Adrenal gland (tissue), 12 donors: Measurements from ENCODE around the gene C1orf216. TPM values are rescaled to one million over a fixed set of nuclear protein-coding genes. Genes with fewer than 3 reads are reported as not detected.

Experiments used
- DNase-seq, 7 donors: peaks; one replicate each; pipeline ENCODE4 v3.0.0-alpha.2; 2019 to 2020
- H3K27ac ChIP-seq, 5 donors: fragments of 200-600 bp; sonication (generic) in 4 of 5; 1 replicate in 3 of 5; 2 replicates in 2 of 5; pipeline versions ENCODE4 v1.5.1 to v1.8.0; 2016 to 2020; ENCODE audit warnings: mild to moderate bottlenecking in 1 of 5
- H3K27me3 ChIP-seq: fragments of 200-600 bp; 2 replicates; pipeline ENCODE4 v1.8.0; 2021
- H3K36me3 ChIP-seq, 2 donors: fragments of 200-600 bp; replicated peaks in 1 of 2; 1 replicate in 1 of 2; 2 replicates in 1 of 2; pipeline versions ENCODE4 v1.5.1 to v1.8.0; 2018 to 2022
- H3K4me1 ChIP-seq, 2 donors: fragments of 200-600 bp; replicated peaks in 1 of 2; 1 replicate in 1 of 2; 2 replicates in 1 of 2; pipeline versions ENCODE4 v1.5.1 to v1.8.0; 2018 to 2021
- H3K4me3 ChIP-seq, 4 donors: fragments of 200-600 bp; sonication (generic) in 3 of 4; one replicate each; pipeline ENCODE4 v1.5.1; 2016 to 2018
- H3K9me3 ChIP-seq, 3 donors: fragments of 200-600 bp; sonication (generic) in 1 of 3; replicated peaks in 1 of 3; 1 replicate in 2 of 3; 2 replicates in 1 of 3; pipeline versions ENCODE4 v1.5.1 to v1.8.0; 2016 to 2021
- CTCF ChIP-seq, 6 experiments: fragments of 450-650 bp in 4 of 6; fragments of 200-600 bp in 2 of 6; sonication (generic) in 1 of 6; IDR thresholded peaks; 1 replicate in 5 of 6; 2 replicates in 1 of 6; pipeline versions ENCODE4 v1.5.1 to v1.8.0; 2016 to 2021; ENCODE audit warnings: antibody characterized with exemption in 6 of 6, mild to moderate bottlenecking in 2 of 6, moderate library complexity in 1 of 6
- POLR2A ChIP-seq, 2 donors: fragments of 450-650 bp; IDR thresholded peaks; one replicate each; pipeline ENCODE4 v1.6.1; 2017; ENCODE audit warnings: antibody characterized with exemption in 2 of 2, mild to moderate bottlenecking in 2 of 2, moderate library complexity in 1 of 2
- WGBS, 4 donors: extraction: QIAGEN DNeasy Blood & Tissue Kit in 2 of 4; methylation state at CpG; one replicate each; pipeline versions ENCODE4 v1.1.5 to v1.1.7; 2013 to 2017; 5-methylcytosine and 5-hydroxymethylcytosine counted together
- intact Hi-C, 2 donors: fragments of 100-400 bp; cut with DNase I; formaldehyde crosslinking; loops; one replicate each; pipeline versions ENCODE4 v1.14.1 to v1.15.0; 2022 to 2023
- polyA plus RNA-seq, 3 donors: library from polyadenylated mRNA; stranded (reverse); fragments of 200-250 nt in 2 of 3; fragments of 350-450 nt in 1 of 3; fragmentation: Illumina TruSeq in 1 of 3; extraction: RNeasy Lipid Tissue Mini Kit (QIAGEN cat#74804) in 1 of 3; gene quantifications; one replicate each; pipeline ENCODE4 v1.2.3, GENCODE V29; 2013 to 2014
- total RNA-seq, 9 donors: library from RNA; depleted of rRNA in 4 of 9; stranded (reverse); fragments of >200 nt in 4 of 9; fragments of 120-200 nt in 1 of 9; fragmentation: NEBNext Ultra II Directional in 1 of 9; extraction: Animal tissue kit (Norgen Biotek cat#: 25700) in 1 of 9; gene quantifications; one replicate each; pipeline versions ENCODE4 v1.1.0 to v1.2.4, GENCODE V29; 2013 to 2023
- donor health status: healthy with polysubstance abuse.
- donor health status: Bipolar disorder and iron deficiency.
- donor health status: DM: yes; HTN: yes; CAD: no.
- donor health status: DM: no; HTN: no; CAD: no.
- donor health status: DM: no; HTN: no; CAD: no.
- donor health status: DM: yes; HTN: yes; CAD: no.

Gene C1orf216
- total and polyA plus RNA-seq, 12 donors: 6.2 to 25.0 (median 13.9) TPM

GRCh38 chr1:35762141-35762540 is 43.5 kb upstream of the C1orf216 start:
- WGBS, 4 donors: 70 to 75% (median 73%) methylated on average over 2 of the region's 2 CpGs
- no peak for DNase-seq
- intact Hi-C loops: no loop called here
- H3K36me3 ChIP-seq: no peaks in the 10 kb centered on the region
- no peaks in the 10 kb centered on the region for H3K4me1 ChIP-seq
- H3K27ac ChIP-seq: no peak overlapping the region
- H3K4me3 ChIP-seq: no peak overlapping the region
- no peaks in the 10 kb centered on the region for H3K27me3 ChIP-seq
- no peak for TF ChIP-seq CTCF (IDR thresholded peaks at IDR 0.05)
- no peak for TF ChIP-seq POLR2A (IDR thresholded peaks at IDR 0.05)
- no peaks in the 10 kb centered on the region for H3K9me3 ChIP-seq

GRCh38 chr1:35756064-35756463 is 37.4 kb upstream of the C1orf216 start:
- DNase-seq: no peak
- Histone ChIP-seq H3K4me1 (no peaks in the 10 kb centered on the region), H3K27me3 (no peaks in the 10 kb centered on the region), H3K9me3 (no peaks in the 10 kb centered on the region), H3K27ac (no peak overlapping the region), H3K4me3 (no peak overlapping the region), H3K36me3 (no peaks in the 10 kb centered on the region)
- intact Hi-C loops: no loop called here
- 94 to 96% (median 95%) methylated on average over 1 of the region's 1 CpG for WGBS, 4 donors
- TF ChIP-seq CTCF (IDR thresholded peaks at IDR 0.05) (no peak), POLR2A (IDR thresholded peaks at IDR 0.05) (no peak)

GRCh38 chr1:35753626-35754260 is 35.1 kb upstream of the C1orf216 start:
- intact Hi-C loops: no loop called here
- no peak overlapping the region for H3K27ac ChIP-seq
- 77 to 91% (median 86%) methylated on average over 4 of the region's 4 CpGs for WGBS, 4 donors
- H3K4me1 ChIP-seq: no peaks in the 10 kb centered on the region
- TF ChIP-seq CTCF (IDR thresholded peaks at IDR 0.05): no peak
- no peak for TF ChIP-seq POLR2A (IDR thresholded peaks at IDR 0.05)
- H3K36me3 ChIP-seq: no peaks in the 10 kb centered on the region
- no peak for DNase-seq
- no peaks in the 10 kb centered on the region for H3K9me3 ChIP-seq
- H3K27me3 ChIP-seq: no peaks in the 10 kb centered on the region
- H3K4me3 ChIP-seq: no peak overlapping the region

- intact Hi-C loops: no loop called here
Observed at GRCh38 chr1:35748326-35748725, 29.6 kb upstream of the C1orf216 start.

More at GRCh38 chr1:35748326-35748725, 29.6 kb upstream of the C1orf216 start:
- 82 to 90% (median 85%) methylated on average over 3 of the region's 3 CpGs for WGBS, 4 donors
- Histone ChIP-seq H3K9me3 (no peaks in the 10 kb centered on the region), H3K4me3 (no peak overlapping the region), H3K27ac (no peak overlapping the region), H3K36me3 (no peaks in the 10 kb centered on the region), H3K4me1 (no peaks in the 10 kb centered on the region), H3K27me3 (no peaks in the 10 kb centered on the region)
- no peak for DNase-seq
- TF ChIP-seq CTCF (IDR thresholded peaks at IDR 0.05): no peak
- TF ChIP-seq POLR2A (IDR thresholded peaks at IDR 0.05): no peak
